Stimulated activated CD8-positive, alpha-beta memory T cell treated with anti-CD3 and anti-CD28 coated beads, Interleukin-15, amount 100 ng/mL, for 4 hours (primary cell): ENCODE measurements around the gene UBN1.
"Not testable (repeated sequence)": the region's sequence is repeated elsewhere in the genome, so short reads cannot be mapped to it uniquely, and the experiment has no call there.

Experiments
- DNase-seq, 2 donors: peaks; one replicate each; pipeline ENCODE4 v3.0.0-alpha.2; 2020; ENCODE audit warnings: low read depth in 2 of 2

Gene UBN1

DNA sequence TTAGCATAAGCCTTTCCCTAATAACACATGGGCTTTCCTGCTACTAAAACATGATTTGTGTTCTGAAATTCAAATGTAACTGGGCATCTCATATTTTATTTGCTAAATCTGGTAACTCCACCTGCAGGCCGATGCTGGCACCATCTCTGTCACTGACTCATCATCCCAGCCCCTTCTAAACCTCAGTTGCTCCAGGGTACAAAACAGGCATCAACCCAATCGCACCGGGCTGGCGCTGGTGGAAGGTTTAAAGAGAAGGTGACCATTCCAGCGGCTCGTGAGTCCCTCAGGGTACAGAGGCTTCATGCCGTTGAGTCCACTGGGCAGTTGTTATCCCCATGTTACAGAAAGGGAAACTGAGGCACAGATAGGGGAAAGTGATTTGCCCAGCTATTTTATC lies 62.5 kb downstream of the UBN1 start:
- no peak for DNase-seq

- DNase-seq: no peak
Observed at GRCh38 chr16:4910828-4911227, 63.5 kb downstream of the UBN1 start.

DNA sequence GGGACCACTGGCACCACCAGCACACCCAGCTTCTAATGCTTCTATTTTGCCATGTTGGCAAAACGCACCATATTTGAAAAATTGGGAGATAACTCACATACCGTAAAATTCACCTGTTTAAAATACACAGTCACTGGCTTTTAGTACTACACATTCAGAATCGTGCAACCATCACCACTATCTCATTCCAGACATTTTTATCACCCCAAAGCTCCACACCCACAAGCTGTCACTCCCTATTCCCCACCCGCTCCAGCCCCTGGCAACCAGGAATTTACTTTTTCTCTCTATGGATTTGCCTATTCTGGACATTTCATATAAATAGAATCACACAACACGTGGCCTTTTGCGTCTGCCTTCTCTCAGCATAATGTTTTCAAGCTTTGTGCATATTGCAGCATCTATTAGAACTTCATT lies 64.7 kb downstream of the UBN1 start:
- no peak for DNase-seq

GRCh38 chr16:4913130-4913773 lies 66.0 kb downstream of the UBN1 start:
- DNase-seq: no peak

GRCh38 chr16:4913774-4914525 lies 66.7 kb downstream of the UBN1 start:
- DNase-seq: no peak

DNA sequence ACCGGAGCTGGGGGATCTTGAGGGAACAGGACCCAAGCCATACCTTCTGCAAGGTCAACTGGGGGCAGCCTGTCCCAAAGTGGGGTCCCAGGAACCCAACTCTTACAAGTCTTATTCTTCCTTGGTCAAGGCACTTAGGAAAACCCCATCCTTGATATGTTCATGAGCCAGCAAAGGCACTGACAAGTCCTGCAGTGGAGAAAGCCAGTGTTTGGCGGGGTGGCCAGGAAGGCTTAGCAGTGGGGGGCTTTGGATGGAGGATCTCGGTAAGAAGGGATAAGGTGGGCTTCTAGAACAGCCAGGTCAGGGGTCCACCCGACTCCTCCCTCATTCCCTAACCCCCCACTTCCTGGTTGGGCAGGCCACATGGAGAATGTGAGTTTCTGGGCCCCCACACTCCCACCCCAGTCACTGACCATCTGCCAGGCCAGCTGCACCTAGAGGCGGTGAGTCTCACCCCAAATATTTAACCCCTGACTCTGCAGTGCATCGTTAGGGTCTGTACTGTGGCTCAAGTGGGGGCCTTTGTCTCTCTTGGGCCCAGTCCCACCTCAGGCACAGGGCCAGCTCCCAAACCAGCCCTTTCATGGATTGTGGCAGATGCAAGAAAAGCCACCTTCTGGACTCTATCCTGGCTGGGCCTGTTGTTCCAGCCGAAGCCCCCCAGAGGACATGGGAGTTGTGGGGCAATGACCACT lies 67.4 kb downstream of the UBN1 start:
- no peak for DNase-seq

DNA sequence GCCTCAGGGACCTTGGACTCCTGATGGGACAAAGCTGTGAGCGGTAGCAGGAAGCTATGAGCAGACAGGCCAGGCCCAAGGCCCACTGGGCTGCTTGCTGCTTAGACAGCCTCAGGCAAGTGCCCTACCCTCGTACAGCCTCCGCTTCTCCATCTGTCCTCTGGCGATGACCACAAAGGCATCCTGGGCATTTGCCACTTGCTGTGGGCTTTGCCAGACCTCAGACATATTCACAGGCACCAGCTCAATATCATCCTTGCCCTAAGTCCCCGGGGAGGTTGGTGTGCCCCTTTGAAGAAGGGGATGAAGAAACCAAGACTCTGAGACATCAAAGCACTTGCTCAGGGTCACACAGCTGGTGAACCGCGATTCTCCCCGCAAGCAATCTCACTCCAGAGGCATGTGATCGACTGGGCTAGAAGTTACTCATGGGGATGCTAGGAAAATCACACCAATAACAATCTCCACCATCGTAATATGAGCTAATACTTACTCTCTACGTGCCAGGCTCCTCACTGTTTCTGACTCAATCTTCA lies 68.0 kb downstream of the UBN1 start:
- DNase-seq: no peak

DNA sequence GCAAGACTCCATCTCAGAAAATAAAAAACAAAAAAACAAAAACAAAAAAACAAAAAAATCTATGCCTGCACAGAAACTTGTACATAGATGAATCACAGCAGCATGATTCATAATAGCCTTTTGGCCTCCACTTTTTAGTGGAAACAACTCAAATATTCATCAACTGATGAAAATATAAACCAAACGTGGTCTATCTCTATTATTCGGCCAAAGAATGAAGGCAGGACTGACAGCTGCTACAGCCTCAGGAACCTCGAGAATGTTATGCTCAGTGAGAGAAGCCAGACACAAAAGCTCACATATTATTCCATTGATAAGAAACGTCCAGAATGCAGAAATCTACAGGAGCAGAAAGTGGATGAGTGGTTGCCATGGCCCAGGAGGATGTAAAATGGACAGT lies 69.8 kb downstream of the UBN1 start:
- DNase-seq: no peak

GRCh38 chr16:4918781-4919251 lies 71.5 kb downstream of the UBN1 start:
- DNase-seq: no peak

- no peak for DNase-seq
Observed at GRCh38 chr16:4920826-4921225, 73.5 kb downstream of the UBN1 start.

DNA sequence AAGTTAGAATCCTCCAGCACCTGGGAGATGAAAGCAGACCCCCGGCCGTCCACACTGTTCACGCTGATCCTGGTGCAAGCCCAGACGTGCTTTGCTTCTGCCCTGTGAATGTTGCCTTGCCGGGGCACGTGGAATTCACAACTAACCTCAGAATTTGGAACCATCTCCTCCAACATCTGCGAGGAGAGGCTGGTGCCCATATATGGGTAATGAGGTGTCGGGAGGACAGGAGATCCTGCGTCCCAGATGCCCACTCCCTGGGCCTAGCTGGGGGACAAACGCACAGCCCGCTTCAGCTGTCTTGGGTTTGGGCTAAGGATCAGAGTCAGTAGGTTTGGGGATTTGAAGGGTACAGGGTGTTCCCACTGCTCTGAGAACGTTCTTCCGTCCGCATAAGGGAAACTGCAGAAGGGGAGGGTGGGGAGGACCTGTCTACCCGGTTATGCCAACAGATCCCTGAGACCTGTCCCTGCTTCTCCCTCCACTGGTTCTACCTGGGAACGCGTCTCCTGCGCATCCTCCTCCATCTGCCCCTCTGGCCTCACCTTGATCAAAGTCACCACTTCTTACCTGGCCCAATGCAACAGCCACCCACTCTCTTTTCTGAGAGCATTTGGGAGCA lies 75.6 kb downstream of the UBN1 start:
- no peak for DNase-seq

DNA sequence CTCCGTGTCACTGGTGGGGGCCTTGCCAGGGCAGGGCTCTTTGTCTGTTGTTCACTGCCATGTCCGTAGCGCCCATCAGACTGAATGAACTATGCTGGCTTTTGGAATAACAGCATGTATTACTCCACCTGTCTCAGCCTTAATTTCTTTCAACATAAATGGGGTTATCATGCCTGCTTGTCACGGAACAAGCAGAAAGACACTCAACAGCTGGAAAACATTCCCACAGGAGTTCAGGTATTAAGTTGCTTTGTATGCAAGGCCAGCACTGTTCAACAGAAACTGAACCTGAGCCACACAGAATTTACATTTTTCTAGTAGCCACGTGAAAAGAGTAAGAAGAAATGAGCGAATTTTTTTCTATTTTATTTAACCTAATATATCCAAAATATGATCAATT lies 76.6 kb downstream of the UBN1 start:
- no peak for DNase-seq

DNA sequence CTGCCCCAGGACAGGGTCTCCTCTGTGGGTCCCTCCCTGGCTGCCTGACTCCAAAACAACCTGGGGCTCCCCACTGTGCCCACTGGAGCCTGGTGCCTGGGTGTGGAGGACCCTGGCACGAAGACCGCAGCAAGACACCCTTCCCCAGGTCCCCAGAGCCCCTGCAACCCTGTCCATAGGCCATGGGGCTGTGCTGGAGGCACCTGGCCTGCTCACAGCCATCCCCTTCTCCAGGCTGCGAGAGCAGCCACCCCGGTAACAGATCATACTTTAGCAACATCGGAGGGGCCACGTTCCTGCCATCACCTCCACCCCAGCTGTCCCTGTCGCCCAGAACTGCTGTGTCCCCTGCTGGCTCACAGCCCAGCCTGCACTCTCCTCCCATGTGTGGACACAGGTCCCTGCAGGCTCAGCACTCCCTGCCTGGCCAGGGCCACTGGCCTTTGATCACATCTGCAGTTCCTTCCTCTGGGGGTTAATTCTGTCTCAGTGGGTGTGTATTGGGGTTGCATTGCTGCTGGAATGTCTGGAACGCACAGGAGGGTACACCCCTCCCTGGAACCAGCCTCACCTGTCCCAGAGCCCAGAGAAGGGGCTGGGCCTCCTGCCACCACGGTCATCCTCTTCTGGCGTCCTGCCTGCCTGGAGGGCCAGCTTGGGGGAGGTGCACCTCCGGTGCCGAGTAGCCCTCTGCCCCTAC lies 77.5 kb downstream of the UBN1 start:
- DNase-seq: no peak

DNA sequence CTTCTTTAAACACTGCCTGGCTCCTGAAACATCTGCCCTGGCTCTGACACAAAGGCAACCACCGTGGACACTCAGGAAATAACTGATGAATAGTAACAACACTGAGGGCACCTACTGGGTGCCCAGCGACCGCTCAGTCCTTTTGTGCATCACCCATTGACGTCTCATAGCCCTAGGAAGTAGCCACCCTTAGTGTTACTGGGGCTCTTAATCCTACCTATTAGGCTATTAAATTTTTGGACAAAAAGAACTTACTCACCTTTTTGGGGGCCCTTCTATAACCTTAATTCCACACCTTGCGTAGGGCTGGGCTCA lies 78.0 kb downstream of the UBN1 start:
- no peak for DNase-seq

DNA sequence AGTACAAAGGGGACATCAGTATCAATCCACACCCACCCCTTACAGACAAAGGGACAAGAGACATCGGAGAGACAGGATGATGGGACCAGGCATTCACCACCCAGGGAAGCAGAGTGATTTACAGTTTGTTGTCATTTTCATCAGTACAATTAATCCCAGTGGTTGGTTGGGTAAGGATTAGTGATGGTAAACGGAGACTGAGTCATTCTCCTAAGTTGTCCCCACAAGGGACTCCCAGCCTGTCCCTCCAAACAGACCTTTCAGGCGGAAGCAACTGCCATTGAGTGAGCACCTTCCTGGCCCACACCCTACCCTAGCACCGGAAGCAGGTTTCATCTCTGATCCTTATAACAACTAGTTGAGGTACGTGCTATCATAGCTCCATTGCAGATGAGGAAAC lies 78.5 kb downstream of the UBN1 start:
- DNase-seq: no peak

- no peak for DNase-seq
Observed at GRCh38 chr16:4926928-4927327, 79.6 kb downstream of the UBN1 start.

DNA sequence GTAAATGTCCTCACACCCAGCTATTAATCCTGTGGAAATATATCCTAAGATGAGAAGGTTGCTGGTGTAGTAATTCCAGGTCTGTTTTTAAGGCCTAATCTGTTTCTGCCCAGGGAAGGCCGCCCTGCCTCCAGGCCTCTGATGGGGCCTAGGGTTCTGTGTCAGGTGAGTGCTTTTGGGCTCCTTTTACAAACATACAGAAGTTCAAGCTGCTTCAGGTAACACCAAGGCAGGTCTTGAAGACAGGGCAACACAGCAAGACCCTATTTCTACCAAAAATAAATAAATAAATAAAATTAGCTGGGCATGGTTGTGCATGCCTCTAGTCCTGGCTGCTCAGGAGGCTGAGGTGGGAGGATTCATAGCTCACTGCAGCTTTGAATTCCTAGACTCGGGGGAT lies 80.4 kb downstream of the UBN1 start:
- no peak for DNase-seq

- no peak for DNase-seq
Observed at GRCh38 chr16:4928227-4928626, 80.9 kb downstream of the UBN1 start.

DNA sequence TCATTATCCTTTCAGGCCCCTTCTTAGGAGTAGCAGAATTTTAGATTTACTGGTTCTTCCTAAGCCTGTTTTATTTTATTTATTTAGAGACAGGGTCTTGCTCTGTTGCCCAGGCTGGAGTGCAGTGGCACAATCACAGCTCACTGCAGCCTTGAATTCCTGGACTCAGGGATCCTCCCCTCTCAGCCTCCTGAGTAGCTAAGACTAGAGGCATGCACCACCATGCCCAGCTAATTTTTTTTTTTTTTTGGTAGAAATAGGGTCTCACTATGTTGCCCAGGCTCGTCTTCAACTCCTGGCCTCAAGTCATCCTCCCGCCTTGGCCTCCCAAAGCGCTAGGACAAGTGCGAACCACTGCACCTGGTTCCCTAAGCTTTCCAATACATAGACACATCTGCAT lies 82.3 kb downstream of the UBN1 start:
- not testable (repeated sequence) for DNase-seq

GRCh38 chr16:4931381-4931780 lies 84.1 kb downstream of the UBN1 start:
- DNase-seq: no peak
